Smooth muscle cell (in vitro differentiated cells): ENCODE results near the gene C6orf118. TPM values are rescaled to one million over a fixed set of nuclear protein-coding genes. Genes with fewer than 3 reads are reported as not detected.

Source experiments
- DNase-seq: peaks from one replicate; lab custom pipeline; 2025; ENCODE audit not compliant: unreplicated experiment; lab: John Stamatoyannopoulos, UW
- H2AFZ ChIP-seq: fragments of 200-600 bp; sonication (generic); 2 replicates; pipeline ENCODE4 v1.6.0; 2016; ENCODE audit warnings: antibody characterized with exemption, low read depth, mild to moderate bottlenecking
- H3F3A ChIP-seq: fragments of 200-600 bp; sonication (generic); 2 replicates; pipeline ENCODE4 v1.6.0; 2017; ENCODE audit warnings: antibody characterized with exemption, low read depth
- H3K27ac ChIP-seq: fragments of 200-600 bp; sonication (generic); 2 replicates; pipeline ENCODE4 v1.5.1; 2016; ENCODE audit warnings: low read depth, mild to moderate bottlenecking
- H3K27me3 ChIP-seq: fragments of 200-600 bp; sonication (generic); 2 replicates; pipeline ENCODE4 v1.6.1; 2016; ENCODE audit warnings: low read depth, mild to moderate bottlenecking
- H3K36me3 ChIP-seq: fragments of 200-600 bp; sonication (generic); 2 replicates; pipeline ENCODE4 v1.5.1; 2016; ENCODE audit warnings: low read depth
- H3K4me1 ChIP-seq: fragments of 200-600 bp; sonication (generic); 2 replicates; pipeline ENCODE4 v1.5.1; 2016; ENCODE audit warnings: low read depth
- H3K4me2 ChIP-seq: fragments of 200-600 bp; sonication (generic); 2 replicates; pipeline ENCODE4 v1.6.0; 2016; ENCODE audit warnings: mild to moderate bottlenecking
- H3K4me3 ChIP-seq: fragments of 200-600 bp; sonication (generic); 2 replicates; pipeline ENCODE4 v1.5.1; 2016; ENCODE audit warnings: mild to moderate bottlenecking
- H3K79me2 ChIP-seq: fragments of 200-600 bp; sonication (generic); 2 replicates; pipeline ENCODE4 v1.6.0; 2016; ENCODE audit warnings: low read depth, mild to moderate bottlenecking
- H3K9ac ChIP-seq: fragments of 200-600 bp; sonication (generic); 2 replicates; pipeline ENCODE4 v1.6.0; 2016; ENCODE audit warnings: low read depth
- H3K9me3 ChIP-seq: fragments of 200-600 bp; sonication (generic); replicated peaks from 2 replicates; pipeline ENCODE4 v1.5.1; 2016; ENCODE audit warnings: low read depth
- H4K20me1 ChIP-seq: fragments of 200-600 bp; sonication (generic); 2 replicates; pipeline ENCODE4 v1.6.0; 2016; ENCODE audit warnings: low read depth
- CTCF ChIP-seq: fragments of 200-600 bp; sonication (generic); IDR thresholded peaks from 2 replicates; pipeline ENCODE4 v1.5.1; 2017; ENCODE audit warnings: borderline replicate concordance, mild to moderate bottlenecking, antibody characterized with exemption; ENCODE audit not compliant: insufficient read depth, poor library complexity, severe bottlenecking
- WGBS: methylation state at CpG from one replicate; pipeline ENCODE4 v1.1.7; 2016; ENCODE audit warnings: low lambda C conversion rate; 5-methylcytosine and 5-hydroxymethylcytosine counted together
- polyA plus RNA-seq: library from polyadenylated mRNA; unstranded; fragments of >200 nt; fragmentation: Nextera tagmentation; extraction: Ambion mirVana; gene quantifications from 2 replicates; pipeline ENCODE4 v1.2.1, GENCODE V29; 2016
- total RNA-seq: library from RNA; depleted of rRNA; stranded (reverse); fragments of >200 nt; gene quantifications from 2 replicates; pipeline ENCODE4 v1.2.3, GENCODE V29; 2014

Gene C6orf118
- total and polyA plus RNA-seq, 2 experiments from 2014 or later, result not detected

DNA sequence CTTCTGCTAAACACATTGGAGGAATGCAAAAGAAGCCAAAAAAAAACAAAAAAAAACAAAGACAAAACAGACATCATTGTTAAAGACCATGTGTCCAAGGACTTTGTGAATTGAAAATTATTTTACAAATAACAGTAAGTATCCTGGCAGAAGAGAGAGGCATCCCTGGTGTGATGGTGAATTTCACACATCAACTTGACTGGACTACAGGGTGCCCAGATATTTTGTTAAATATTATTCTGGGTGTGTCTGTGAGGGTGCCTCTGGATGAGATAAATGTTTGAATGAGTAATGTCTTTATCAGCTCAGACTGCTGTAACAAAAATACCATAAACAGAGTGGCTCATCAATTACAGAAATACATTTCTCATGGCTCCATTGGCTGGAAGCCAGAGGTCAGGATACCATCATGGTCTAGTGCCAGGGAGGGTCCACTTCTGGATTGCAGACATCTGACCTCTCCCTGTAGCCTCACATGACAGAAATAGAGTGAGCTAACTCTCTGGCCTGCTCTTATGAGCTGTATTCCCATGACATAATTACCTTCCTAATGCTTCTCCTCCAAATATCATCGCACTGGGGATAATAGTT lies 12.2 kb upstream of the C6orf118 start:
- H3K9ac ChIP-seq, result no peak overlapping the region
- H3K36me3 ChIP-seq, result no peaks in the 10 kb centered on the region
- H3K27me3 ChIP-seq, result no peaks in the 10 kb centered on the region
- TF ChIP-seq CTCF, result no peak
- H2AFZ ChIP-seq, result no peak overlapping the region
- H3F3A ChIP-seq, result no peaks in the 10 kb centered on the region
- WGBS, result 83% methylated on average over 1 of the region's 1 CpG
- DNase-seq, result no peak
- H3K4me2 ChIP-seq, result no peak overlapping the region
- no peaks in the 10 kb centered on the region for H3K79me2 ChIP-seq
- H4K20me1 ChIP-seq, result no peaks in the 10 kb centered on the region
- no peak overlapping the region for H3K4me3 ChIP-seq
- no peak overlapping the region for H3K27ac ChIP-seq
- no peaks in the 10 kb centered on the region for H3K9me3 ChIP-seq
- H3K4me1 ChIP-seq, result no peaks in the 10 kb centered on the region

DNA sequence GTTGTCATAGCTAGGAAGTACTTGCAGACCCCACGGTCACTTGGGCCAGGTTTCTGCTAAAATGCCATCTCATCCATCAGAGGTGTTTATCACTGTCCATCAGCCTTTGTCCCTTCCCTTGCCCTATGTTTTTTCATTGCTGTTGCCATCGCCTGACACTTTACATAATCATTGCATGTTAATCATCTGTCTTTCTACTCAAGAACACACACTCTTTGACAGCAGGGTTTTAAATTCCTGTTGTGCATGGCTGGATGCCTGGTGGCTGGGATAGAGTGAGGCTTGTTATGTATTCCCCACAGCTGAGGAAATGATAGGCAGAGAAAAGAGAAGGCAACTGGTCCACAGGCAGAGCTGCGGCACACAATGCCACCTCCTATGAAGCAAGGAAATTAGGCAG lies 11.7 kb upstream of the C6orf118 start:
- no peak overlapping the region for H3K9ac ChIP-seq
- H3K4me3 ChIP-seq, result no peak overlapping the region
- no peak for DNase-seq
- TF ChIP-seq CTCF, result no peak
- no peaks in the 10 kb centered on the region for H4K20me1 ChIP-seq
- no peaks in the 10 kb centered on the region for H3K9me3 ChIP-seq
- H3K27me3 ChIP-seq, result no peaks in the 10 kb centered on the region
- H3K4me1 ChIP-seq, result no peaks in the 10 kb centered on the region
- no peak overlapping the region for H3K4me2 ChIP-seq
- H3F3A ChIP-seq, result no peaks in the 10 kb centered on the region
- H3K79me2 ChIP-seq, result no peaks in the 10 kb centered on the region
- no peaks in the 10 kb centered on the region for H3K36me3 ChIP-seq
- no peak overlapping the region for H3K27ac ChIP-seq
- no peak overlapping the region for H2AFZ ChIP-seq
- WGBS, result 93% methylated on average over 3 of the region's 3 CpGs

DNA sequence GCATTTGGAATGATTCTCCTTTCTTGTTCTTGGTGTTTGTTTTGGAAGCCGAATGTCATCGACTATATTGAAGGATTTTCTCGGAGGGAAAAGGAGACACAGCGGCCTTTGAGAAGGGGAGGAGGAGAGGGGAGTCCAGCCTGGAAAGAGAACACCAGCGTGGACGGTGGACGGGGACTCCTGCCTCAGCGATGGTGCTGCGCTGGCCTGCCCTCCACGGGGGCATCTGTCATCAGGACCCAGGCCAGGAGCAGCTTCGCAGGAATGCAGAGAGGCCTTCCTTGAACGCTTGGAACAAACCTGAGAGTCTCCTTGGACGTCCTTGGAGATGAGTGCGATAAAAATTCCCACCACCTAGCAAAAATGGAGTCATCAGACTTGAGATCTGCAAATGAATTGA lies 8.3 kb upstream of the C6orf118 start:
- Histone ChIP-seq H3K4me3 (no peak overlapping the region), H3K4me1 (no peaks in the 10 kb centered on the region), H3K36me3 (no peaks in the 10 kb centered on the region), H3K27ac (no peak overlapping the region), H4K20me1 (no peaks in the 10 kb centered on the region), H2AFZ (no peak overlapping the region), H3K4me2 (no peak overlapping the region), H3K79me2 (no peaks in the 10 kb centered on the region), H3K9ac (no peak overlapping the region), H3K27me3 (no peaks in the 10 kb centered on the region), H3K9me3 (no peaks in the 10 kb centered on the region), H3F3A (no peaks in the 10 kb centered on the region)
- 91% methylated on average over 14 of the region's 14 CpGs for whole genome bisulfite sequencing
- no peak for TF ChIP-seq CTCF
- DNase-seq, result no peak

DNA sequence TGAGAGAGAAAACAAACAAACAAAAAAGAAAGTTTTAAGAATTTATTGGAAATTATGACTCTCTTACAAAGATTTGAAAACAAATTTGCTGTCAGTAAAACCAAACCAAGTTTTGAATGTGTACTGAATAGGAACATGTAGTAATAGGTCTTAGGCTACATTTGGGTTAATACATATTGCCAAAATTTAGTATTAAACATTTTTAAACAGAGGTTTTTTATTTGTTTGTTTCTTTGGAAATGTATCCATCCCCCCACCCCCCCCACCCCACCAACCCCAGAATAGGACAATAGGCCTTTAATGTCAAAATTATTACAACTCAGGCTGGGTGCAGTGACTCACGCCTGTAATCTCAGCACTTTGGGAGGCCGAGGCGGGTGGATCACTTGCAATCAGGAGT lies 2.5 kb downstream of the C6orf118 start:
- WGBS, result 94% methylated on average over 3 of the region's 3 CpGs

More for the DNA sequence above, 2.5 kb downstream of the C6orf118 start:
- Histone ChIP-seq H3K27me3 (peaks cover 5% of the 10 kb centered on the region), H3K4me3 (no peak overlapping the region), H3F3A (no peaks in the 10 kb centered on the region), H3K79me2 (no peaks in the 10 kb centered on the region), H3K9me3 (no peaks in the 10 kb centered on the region), H3K27ac (no peak overlapping the region), H2AFZ (no peak overlapping the region), H3K4me2 (no peak overlapping the region), H4K20me1 (no peaks in the 10 kb centered on the region), H3K9ac (no peak overlapping the region), H3K36me3 (no peaks in the 10 kb centered on the region), H3K4me1 (peaks cover 4% of the 10 kb centered on the region)
- TF ChIP-seq CTCF, result no peak
- no peak for DNase-seq
